HG02884 (cell line): ENCODE results near the gene GRIK3.
"Not testable (repeated sequence)": the region's sequence is repeated elsewhere in the genome, so short reads cannot be mapped to it uniquely, and the experiment has no call there.

Source experiments
- ATAC-seq: cut with Tn5 transposase; IDR thresholded peaks from one replicate; pipeline ENCODE4 v1.9.1; 2021; ENCODE audit warnings: mild to moderate bottlenecking, moderate library complexity; ENCODE audit not compliant: unreplicated experiment

Gene GRIK3

GRCh38 chr1:36948147-36948546 is 86.2 kb downstream of the GRIK3 start:
- ATAC-seq, result no peak

DNA sequence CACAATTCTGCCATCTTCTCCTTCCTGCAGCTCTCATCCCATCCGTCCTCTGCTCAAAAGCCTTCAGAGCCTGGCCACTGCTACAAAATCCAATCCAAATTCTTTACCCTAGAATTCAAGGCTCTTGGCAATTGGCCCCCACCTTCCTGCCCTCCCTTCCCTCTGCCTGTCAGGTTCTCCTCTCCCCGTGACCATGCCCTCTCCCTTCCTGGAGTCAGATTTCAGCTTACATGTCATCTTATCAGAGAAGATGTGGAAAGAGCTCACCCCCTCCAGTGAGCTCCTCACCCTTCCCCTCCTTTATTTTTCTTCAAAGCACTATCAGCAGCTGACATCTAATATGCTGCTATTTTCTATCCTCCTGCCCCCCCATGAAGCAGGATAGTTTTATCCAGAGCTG is 86.9 kb downstream of the GRIK3 start:
- no peak for ATAC-seq

DNA sequence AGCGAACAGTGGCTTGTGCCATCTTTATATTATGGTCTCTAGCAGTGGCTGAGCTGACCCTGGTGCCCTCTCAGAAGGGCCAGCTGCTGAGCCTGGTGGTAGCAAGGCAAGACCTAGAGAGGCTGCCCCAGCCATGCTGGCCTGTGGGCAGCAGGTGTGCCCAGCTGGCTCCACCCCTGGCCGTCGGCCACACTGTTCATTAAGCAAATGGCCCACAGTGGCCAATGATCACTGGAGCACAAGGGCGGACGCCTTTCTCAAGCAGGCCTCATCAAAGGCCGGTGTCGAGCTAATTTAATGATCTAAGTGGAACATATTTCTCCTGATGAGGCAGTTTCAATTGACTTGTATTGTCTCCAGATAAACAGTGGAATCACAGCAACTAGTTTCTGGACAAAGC is 89.4 kb downstream of the GRIK3 start:
- ATAC-seq, result no peak

DNA sequence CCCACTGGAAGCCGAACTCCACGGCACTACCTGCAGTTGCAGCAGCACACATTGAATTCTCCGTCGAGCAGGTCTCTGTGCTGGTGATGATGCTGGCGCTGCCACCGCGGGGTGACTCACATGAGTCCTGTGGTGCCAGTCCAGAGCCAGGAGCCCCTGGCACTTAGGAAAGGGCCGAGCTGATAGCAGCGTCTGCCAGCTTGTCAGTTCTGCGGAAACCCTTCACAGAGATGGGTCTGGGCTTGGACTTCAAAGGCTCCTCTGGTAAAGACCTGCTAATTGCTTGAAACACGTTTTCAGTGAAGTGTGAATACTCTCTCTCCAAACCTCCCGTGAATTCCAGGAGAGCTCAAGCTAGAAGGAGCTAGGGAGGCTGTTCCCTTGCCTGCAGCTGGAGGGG is 92.2 kb downstream of the GRIK3 start:
- ATAC-seq, result no peak

DNA sequence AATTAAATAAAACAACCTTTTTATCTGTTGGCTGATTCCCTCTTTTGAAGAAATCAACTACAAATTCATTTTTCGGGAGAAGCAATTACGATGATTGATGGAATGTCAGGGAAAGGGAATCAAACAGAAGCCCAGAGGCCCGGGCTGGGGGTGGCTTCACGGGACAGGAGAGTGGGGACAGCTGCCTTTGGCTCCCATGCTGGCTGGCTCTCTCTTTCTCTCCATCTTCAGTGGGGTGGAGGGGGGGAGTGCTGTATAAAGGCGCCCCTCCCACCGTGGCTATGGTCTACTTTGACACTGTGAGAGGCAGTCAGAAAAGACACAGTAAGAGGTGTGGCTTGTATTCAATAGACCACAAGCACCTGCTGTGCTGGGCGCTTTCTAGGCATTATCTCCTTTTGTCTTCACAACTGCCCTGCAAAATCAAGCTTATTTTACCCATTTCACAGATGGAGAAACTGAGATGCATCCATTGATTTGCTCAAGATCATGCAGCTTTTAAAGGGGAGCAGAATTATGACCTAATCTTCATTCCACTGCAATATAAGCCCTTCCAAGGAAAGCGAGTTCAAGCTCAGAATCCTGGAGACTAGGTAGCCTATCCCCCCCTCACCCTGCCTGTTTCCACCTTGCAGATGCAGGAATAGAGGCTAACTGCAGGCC is 92.9 kb downstream of the GRIK3 start:
- ATAC-seq, result no peak

DNA sequence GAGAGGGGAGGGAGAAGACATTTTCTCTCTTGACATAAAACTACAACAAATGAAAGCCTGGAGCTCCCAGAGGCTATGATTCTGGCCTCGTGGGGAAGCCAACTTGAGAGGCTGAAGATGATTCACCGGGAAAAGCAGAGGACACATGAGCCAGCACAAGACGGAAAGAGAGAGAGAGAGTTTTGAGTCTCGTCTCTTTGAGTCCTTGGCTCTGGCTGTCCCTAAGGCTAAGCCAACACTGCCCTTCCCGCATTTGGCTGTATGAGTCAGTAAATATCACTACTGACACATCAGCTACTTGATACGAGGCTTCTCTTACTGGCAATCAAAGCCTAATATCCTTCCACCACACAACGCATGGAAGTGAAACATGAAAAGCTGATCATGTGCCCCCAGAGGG is 95.5 kb downstream of the GRIK3 start:
- no peak for ATAC-seq

GRCh38 chr1:36937371-36937770 is 96.9 kb downstream of the GRIK3 start:
- no peak for ATAC-seq

- ATAC-seq, result no peak
Observed at GRCh38 chr1:36934061-36934460, 100.3 kb downstream of the GRIK3 start.

DNA sequence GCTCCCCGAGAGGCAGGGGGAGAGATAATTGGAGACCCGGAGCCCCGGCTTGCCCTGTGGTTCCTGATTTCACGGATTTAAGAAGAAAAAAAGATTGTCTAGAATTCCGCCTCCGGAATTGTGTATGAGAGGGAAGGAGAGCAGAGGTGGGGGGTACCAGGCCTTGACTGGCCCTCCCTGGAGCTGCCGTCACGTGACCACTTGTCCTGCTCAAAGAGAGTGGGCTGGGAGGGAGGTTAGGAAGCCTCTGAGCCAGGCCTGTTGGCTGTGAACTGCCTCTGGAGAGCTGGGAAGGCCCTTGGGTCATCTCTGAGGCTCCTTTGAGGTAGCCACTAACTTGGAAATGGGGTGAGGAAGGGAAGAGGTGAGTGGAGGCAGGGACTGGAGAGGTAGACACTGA is 106.5 kb downstream of the GRIK3 start:
- no peak for ATAC-seq

GRCh38 chr1:36925251-36925650 is 109.1 kb downstream of the GRIK3 start:
- ATAC-seq, result no peak

- ATAC-seq, result no peak
Observed at GRCh38 chr1:36924282-36924811, 110.0 kb downstream of the GRIK3 start.

DNA sequence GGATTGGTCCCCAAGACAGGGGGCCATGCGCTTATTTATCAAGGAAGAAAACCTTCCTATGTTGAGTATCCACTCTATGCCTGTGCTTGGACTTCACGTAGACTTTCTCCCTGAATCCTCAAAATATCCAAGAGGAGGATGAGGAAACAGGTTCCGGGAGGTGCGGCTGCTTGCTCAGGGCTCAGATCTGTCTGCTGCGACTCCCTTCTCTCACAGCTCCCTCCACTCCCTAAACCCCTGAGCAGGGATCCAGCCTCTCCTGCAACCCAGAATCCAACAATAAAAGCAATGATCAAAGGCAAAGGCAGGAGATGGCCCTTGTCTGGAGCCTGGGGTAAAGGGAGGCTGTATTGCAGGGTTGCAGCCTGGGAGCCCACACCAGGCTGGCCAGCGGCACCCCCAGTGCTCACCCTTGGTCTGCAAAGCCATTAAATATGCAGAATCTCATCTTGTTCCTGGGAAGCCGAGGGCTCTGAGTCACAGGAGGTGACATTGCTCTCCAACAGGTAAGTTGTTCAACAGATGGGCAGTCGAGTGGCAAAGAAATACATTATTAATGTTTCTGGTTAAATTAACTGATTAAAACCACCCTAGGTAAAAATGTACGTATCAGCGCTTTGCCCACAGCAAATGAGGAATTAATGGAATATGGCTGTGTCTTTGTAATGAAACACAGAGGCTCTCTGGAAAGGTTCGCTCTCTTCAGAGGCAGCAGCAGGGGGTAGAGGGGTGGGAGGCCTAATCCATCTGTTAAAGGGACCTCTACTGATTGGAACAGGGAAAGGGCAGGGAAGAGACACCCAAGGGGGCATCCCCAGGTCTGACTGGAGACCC is 111.5 kb downstream of the GRIK3 start:
- ATAC-seq, result no peak

- ATAC-seq, result no peak
Observed at GRCh38 chr1:36922071-36922470, 112.2 kb downstream of the GRIK3 start.

DNA sequence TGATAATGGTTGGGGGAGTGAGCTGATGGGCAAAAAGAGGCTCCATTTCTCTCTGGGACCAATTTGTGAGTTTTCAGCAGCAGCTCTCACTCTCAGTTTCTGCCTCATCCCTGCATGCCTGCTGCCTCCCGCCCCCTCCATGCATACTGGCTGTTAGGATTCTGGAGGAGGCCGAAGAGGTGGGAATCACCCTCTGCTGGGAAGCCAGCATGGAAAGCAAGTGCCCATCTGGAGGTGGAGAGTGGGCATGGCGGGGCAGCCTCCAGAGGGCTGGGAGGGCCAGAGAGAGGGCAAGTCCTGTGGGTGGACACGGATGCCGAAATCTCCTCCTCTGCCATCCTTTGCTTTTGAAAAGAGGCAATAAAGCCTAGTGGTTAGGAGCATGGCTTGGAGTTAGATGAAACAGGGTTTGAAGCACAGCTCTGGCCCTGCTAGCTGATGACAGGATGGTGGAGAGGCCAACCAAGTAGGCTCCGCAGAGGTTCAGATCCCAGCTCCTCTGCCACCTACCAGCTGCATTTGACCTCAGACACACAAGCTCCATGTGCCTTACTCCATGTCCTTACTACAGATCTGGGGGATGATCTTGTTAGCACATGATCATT is 113.4 kb downstream of the GRIK3 start:
- no peak for ATAC-seq

GRCh38 chr1:36920371-36920770 is 113.9 kb downstream of the GRIK3 start:
- ATAC-seq, result no peak

DNA sequence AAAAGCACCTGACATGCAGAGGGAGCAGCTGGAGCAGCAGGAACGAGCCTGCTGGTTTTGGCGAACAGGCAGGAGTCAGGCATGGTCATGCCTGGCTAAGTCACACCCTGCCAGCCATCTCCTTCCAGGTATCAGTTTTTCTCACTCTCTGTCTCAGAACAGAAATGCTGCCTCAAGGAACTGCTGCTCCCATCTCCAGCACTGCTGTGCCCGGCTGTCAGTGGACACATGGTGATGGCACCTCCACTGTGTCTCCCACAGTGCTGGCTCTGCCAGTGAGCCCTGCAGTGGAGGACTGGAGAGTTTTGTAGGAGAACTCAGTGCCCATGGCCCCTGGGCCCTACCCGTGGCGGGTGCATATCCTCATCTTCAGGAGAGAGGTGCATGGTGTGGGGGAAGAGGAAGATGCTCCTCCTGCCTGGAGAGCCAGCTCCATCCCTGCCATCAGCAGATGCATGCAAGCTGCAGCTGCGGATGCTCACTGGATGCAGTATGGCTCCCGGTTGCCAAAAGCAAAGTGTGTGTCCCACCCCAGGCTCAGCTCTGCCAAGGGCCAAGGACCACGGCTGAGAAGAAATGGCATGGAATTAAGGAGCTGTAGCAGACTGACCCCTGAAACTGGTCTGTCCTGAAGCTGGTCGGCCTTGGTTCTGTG is 114.7 kb downstream of the GRIK3 start:
- ATAC-seq, result no peak

DNA sequence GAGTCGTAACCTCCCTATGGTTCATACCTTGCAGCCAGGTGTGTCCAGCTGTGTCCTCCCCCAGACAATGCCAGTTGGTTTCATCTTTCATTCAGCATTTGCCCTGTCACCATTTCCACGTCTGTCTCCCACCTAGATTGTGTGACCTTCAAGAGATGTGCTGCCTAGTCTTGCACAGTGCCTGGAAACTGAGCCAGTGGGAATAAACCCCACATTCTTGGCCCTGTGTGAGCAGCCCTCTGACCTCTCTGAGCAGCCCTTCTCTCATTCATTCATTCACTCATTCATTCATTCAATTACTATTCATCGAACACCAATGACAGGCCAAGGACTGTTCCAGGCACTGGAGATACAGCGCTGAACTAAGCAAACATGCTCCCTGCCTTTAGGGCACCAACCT is 115.7 kb downstream of the GRIK3 start:
- ATAC-seq, result no peak

DNA sequence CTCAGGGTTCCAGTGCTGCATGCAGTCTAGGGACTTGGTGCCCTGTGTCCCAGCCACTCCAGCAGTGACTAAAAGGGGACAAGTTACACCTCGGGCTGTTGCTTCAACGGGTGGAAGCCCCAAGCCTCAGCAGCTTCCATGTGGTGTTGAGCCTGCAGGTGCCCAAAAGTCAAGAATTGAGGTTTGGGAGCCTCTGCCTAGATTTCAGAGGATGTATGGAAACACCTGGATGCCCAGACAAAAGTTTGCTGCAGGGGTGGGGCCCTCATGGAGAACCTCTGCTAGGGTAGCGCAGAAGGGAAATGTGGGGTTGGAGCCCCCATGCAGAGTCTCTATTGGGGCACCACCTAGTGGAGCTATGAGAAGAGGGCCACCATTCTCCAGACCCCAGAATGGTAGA is 117.8 kb downstream of the GRIK3 start:
- ATAC-seq, result not testable (repeated sequence)

- no peak for ATAC-seq
Observed at GRCh38 chr1:36913484-36914060, 120.7 kb downstream of the GRIK3 start.

GRCh38 chr1:36913016-36913415 is 121.3 kb downstream of the GRIK3 start:
- no peak for ATAC-seq

DNA sequence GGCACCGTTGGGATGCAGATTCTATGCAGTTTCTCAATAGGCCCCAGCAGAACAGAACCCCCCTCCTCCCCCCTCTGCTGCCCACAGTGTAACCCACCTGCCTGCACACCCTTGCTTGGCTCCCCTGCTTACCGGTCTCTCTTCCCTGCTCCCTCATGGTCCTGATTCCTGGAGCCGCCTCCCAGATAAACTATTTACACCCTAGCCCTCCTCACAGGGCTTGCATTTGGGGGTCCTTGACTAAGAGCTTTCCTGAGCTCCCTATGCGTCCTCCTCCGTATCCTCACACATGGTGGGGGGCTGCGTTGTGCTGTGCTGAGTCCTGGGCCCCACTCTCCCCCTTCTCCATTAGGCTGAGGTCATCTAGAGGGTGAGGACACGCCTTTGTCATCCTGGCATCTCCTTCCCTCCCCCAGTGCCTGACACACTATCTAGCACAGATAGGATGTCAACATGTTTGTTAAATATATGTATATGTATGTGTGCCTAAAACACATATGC is 121.9 kb downstream of the GRIK3 start:
- ATAC-seq, result no peak
